Osteocyte (in vitro differentiated cells): ENCODE data around the gene IPO4. TPM values are rescaled to one million over a fixed set of nuclear protein-coding genes. Genes with fewer than 3 reads are reported as not detected.

Experiments used
- DNase-seq: peaks from one replicate; pipeline ENCODE4 v3.0.0; 2021; ENCODE audit warnings: mixed read lengths; ENCODE audit not compliant: unreplicated experiment; ENCODE audit errors: extremely low spot score
- H3K27ac Mint-ChIP-seq: one replicate; pipeline ENCODE4 v1.8.0; 2021; ENCODE audit warnings: mild to moderate bottlenecking, mixed read lengths; ENCODE audit not compliant: unreplicated experiment
- H3K27me3 Mint-ChIP-seq: one replicate; pipeline ENCODE4 v1.8.0; 2021; ENCODE audit warnings: mixed read lengths; ENCODE audit not compliant: unreplicated experiment
- H3K36me3 Mint-ChIP-seq: one replicate; pipeline ENCODE4 v1.8.0; 2021; ENCODE audit warnings: mixed read lengths; ENCODE audit not compliant: unreplicated experiment
- H3K4me1 Mint-ChIP-seq: one replicate; pipeline ENCODE4 v1.8.0; 2021; ENCODE audit warnings: mixed read lengths; ENCODE audit not compliant: unreplicated experiment
- H3K4me3 Mint-ChIP-seq: one replicate; pipeline ENCODE4 v1.8.0; 2021; ENCODE audit warnings: mild to moderate bottlenecking, moderate library complexity, mixed read lengths; ENCODE audit not compliant: unreplicated experiment
- H3K9me3 Mint-ChIP-seq: one replicate; pipeline ENCODE4 v1.8.0; 2021; ENCODE audit warnings: mixed read lengths; ENCODE audit not compliant: unreplicated experiment
- CTCF ChIP-seq: fragments of 200-600 bp; sonication (generic); IDR thresholded peaks from 2 replicates; pipeline ENCODE4 v1.5.0; 2021; ENCODE audit warnings: antibody characterized with exemption, mild to moderate bottlenecking, moderate library complexity
- total RNA-seq: library from RNA; stranded (reverse); gene quantifications from 2 replicates; pipeline ENCODE4 v1.2.1, GENCODE V29; 2021

Gene IPO4
- total RNA-seq, 1 donor from 2014 or later = 36.5 TPM

GRCh38 chr14:24145690-24146452 lies 42.7 kb downstream of the IPO4 start:
- no peaks in the 10 kb centered on the region for H3K9me3 Mint-ChIP-seq
- peak overlapping the region; percentile 99 for H3K27ac Mint-ChIP-seq
- peaks cover 30% of the 10 kb centered on the region for H3K4me1 Mint-ChIP-seq
- no peak for DNase-seq
- no peak for TF ChIP-seq CTCF
- H3K36me3 Mint-ChIP-seq = peaks cover 15% of the 10 kb centered on the region
- peak overlapping the region; percentile 99 for H3K4me3 Mint-ChIP-seq
- H3K27me3 Mint-ChIP-seq = no peaks in the 10 kb centered on the region

GRCh38 chr14:24145219-24145618 lies 43.4 kb downstream of the IPO4 start:
- Mint-ChIP-seq H3K4me3 (no peak overlapping the region), H3K36me3 (peaks cover 9% of the 10 kb centered on the region), H3K9me3 (no peaks in the 10 kb centered on the region), H3K27ac (peak overlapping the region; percentile 99), H3K4me1 (peaks cover 34% of the 10 kb centered on the region), H3K27me3 (no peaks in the 10 kb centered on the region)
- DNase-seq = no peak
- no peak for TF ChIP-seq CTCF

DNA sequence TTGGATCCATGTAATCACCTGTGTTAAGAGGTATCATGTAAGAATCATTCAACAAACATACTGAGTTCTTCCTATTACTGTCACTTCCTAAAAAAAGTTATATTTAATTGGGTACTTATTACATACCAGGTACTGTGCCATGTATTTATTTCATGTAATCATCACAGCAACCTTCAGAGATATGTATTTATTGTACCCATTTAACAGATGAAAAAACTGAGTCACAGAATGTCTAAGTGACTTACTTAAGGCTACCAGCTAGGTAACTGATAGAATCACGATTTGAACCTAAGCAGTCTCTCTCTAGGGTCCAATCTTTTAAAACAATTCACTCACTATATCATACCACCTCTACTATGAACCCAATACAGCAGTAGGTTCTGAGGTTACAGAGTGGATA lies 44.2 kb downstream of the IPO4 start:
- Mint-ChIP-seq H3K4me3 (no peak overlapping the region), H3K27me3 (no peaks in the 10 kb centered on the region), H3K9me3 (no peaks in the 10 kb centered on the region), H3K4me1 (peaks cover 41% of the 10 kb centered on the region), H3K27ac (peak overlapping the region; percentile 40), H3K36me3 (peaks cover 5% of the 10 kb centered on the region)
- TF ChIP-seq CTCF = no peak
- no peak for DNase-seq

DNA sequence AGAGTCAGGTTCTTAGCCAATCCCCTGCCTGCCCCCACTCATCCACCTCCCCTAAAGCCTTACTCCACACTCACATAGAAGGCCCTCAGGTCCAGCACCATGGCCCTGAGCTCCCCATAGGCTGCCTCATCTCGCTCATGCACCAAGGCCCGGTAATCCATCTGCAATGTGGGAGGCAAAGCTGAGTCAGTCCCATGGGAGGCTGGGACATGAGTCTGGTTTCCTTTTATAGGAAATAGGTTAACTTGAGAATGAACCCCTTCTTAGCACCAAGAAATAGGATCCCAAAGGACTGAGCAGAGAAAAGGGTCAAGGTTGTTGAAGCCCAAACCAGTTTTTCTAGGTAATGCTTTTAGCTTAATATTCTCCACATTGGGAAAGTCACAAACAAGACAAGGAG lies 45.1 kb downstream of the IPO4 start:
- no peak for TF ChIP-seq CTCF
- peaks cover 11% of the 10 kb centered on the region for H3K36me3 Mint-ChIP-seq
- H3K27ac Mint-ChIP-seq = peak overlapping the region; percentile 38
- peaks cover 40% of the 10 kb centered on the region for H3K4me1 Mint-ChIP-seq
- no peak for DNase-seq
- no peaks in the 10 kb centered on the region for H3K9me3 Mint-ChIP-seq
- no peak overlapping the region for H3K4me3 Mint-ChIP-seq
- no peaks in the 10 kb centered on the region for H3K27me3 Mint-ChIP-seq

DNA sequence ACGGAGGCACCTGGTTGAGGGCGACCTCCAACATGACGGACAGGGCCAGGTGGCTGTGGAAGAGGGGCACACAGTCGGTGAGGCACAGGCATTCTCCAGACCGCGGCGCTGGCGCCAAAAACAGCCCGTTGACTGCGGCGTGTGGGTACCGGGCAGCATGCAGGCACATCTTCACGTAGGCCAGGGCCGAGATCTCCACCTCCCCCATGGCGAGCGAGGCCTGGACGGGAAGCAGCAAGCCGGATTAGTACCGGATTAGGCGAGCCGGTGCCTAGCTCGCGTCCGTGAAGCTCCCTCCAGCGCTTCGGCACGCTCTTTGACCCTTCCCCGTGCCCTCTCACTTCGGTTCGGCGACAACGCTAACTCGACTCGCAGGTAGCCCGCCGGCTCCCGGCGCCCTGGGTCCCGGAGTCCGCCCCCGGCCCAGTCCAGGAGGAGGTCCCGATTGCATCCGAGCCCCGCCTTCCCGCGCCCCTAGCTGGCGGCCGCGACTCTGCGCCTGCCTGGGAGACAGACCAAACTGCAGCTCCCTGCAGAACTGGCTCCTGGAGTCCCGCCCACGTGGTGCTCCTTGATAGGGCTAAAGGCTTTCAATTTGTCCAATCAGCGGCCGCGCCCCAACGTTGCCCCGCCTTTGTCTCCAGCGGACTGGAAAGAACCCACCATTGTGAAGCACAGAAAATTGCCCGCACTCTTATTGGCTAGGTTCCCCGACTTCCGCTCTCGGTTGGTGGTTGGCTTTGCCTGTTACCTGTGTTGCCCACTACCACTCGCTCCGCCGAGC lies 47.3 kb downstream of the IPO4 start, which contains the start of gene EMC9:
Gene EMC9, minus strand, starts transcription at position 495 of the 784 bp plus-strand sequence. Its CDS starts 287 bp downstream, at position 208.
- H3K4me3 Mint-ChIP-seq = peak within 1 kb of the TSS; percentile 89
- peak within 1 kb of the TSS; percentile 91 for H3K27ac Mint-ChIP-seq
- H3K9me3 Mint-ChIP-seq = no peaks in the 10 kb centered on the region
- peaks cover 21% of the 10 kb centered on the region for H3K36me3 Mint-ChIP-seq
- no peaks in the 10 kb centered on the region for H3K27me3 Mint-ChIP-seq
- H3K4me1 Mint-ChIP-seq = peaks cover 41% of the 10 kb centered on the region
- peak; percentile 54 for TF ChIP-seq CTCF
- peak; percentile 99 for DNase-seq
